ENCODE results near the gene COA1.
A peak's percentile ranks its signal among the peaks of the same experiment; 100 is the strongest.

The COA1 gene

DNA sequence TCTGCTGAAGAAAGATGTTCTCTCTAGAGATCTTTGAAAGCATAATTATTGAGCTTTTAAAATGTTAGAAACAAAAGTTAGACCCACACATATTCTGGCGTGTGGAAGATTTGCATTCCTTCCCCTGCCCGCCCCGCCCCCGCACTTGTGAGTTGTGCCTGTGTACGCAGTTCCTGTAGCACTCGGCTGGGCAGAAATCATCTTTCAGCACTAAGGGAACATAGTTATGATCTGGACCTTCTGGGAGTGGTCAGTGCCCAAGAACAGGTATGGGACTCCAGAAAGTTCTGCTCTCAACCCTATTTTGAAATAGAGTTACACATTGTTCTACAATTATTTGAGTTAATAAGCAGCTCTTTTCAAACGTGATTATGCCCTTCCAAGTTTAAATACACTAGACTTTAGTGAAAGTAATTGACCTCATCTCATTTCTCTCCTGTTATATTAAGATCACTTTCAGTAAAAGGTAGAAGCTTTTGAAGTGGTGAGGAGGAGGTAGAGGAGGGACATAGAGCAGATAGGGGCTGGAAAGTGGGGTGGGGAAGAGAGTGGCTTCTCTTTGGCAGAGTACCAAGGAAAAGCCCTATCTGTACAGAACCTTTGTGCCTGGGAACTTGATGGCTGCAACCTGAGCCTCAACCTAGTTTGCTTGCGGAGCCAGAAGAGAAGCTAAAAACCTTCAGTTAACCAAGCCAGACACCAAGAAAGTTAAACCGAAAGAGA lies 34.9 kb upstream of the COA1 start:
- H3K4me2 ChIP-seq (ENCODE audit: low read length) = peak overlapping the region; percentile 61
- H3K79me2 ChIP-seq (ENCODE audit: low read length) = no peaks in the 10 kb centered on the region
- H3K36me3 ChIP-seq (replicated peaks; ENCODE audit: low read depth, low read length) = no peaks in the 10 kb centered on the region
- no peaks in the 10 kb centered on the region for H3K27me3 ChIP-seq (ENCODE audit: low read depth, low read length)
- H4K20me1 ChIP-seq (ENCODE audit: insufficient read depth, low read length) = no peaks in the 10 kb centered on the region
- H3K9ac ChIP-seq (ENCODE audit: low read length) = peak overlapping the region; percentile 7; the same call in 1 of the 2 replicates
- peaks cover 26% of the 10 kb centered on the region for H3K4me1 ChIP-seq (ENCODE audit: low read length)
- peak overlapping the region; percentile 46 for H3K4me3 ChIP-seq (ENCODE audit: low read length)
- no peaks in the 10 kb centered on the region for H3K9me3 ChIP-seq (ENCODE audit: insufficient read depth, low read length)
- H2AFZ ChIP-seq (ENCODE audit: low read depth, low read length) = no peak overlapping the region
- no peak for TF ChIP-seq EZH2phosphoT487 (IDR thresholded peaks at IDR 0.05; ENCODE audit: low read depth)
- no peak for TF ChIP-seq CTCF (IDR thresholded peaks at IDR 0.05; ENCODE audit: low read depth, low read length)
- H3K27ac ChIP-seq (ENCODE audit: low read length) = no peak overlapping the region

DNA sequence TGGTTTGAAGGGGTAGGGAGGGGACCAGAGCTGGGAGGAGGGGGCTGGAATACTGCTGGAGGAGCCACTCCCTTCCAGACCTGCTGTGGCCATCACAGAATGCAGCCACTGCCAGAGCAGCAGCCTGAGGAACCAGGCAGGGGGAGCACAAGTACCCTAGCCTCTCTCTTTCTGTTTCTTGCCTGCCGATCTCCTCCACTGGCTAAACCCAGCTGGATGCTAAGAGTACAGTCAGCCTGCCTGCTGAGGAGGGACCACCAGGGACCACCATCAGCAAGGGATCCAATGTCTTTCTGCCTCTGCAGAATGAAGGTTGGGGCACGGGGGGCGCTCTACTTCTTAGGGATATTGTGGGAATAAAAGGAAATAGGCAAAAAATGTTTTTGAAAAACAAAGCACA lies 33.9 kb upstream of the COA1 start:
- no peaks in the 10 kb centered on the region for H4K20me1 ChIP-seq (ENCODE audit: insufficient read depth, low read length)
- no peaks in the 10 kb centered on the region for H3K9me3 ChIP-seq (ENCODE audit: insufficient read depth, low read length)
- no peak overlapping the region for H3K4me3 ChIP-seq (ENCODE audit: low read length)
- H3K4me2 ChIP-seq (ENCODE audit: low read length) = peak overlapping the region; percentile 61
- H3K36me3 ChIP-seq (replicated peaks; ENCODE audit: low read depth, low read length) = no peaks in the 10 kb centered on the region
- no peak for TF ChIP-seq EZH2phosphoT487 (IDR thresholded peaks at IDR 0.05; ENCODE audit: low read depth)
- TF ChIP-seq CTCF (IDR thresholded peaks at IDR 0.05; ENCODE audit: low read depth, low read length) = peak; percentile 33; the same call in 1 of the 2 replicates
- no peaks in the 10 kb centered on the region for H3K27me3 ChIP-seq (ENCODE audit: low read depth, low read length)
- H2AFZ ChIP-seq (ENCODE audit: low read depth, low read length) = no peak overlapping the region
- no peaks in the 10 kb centered on the region for H3K79me2 ChIP-seq (ENCODE audit: low read length)
- no peak overlapping the region for H3K27ac ChIP-seq (ENCODE audit: low read length)
- no peak overlapping the region for H3K9ac ChIP-seq (ENCODE audit: low read length)
- H3K4me1 ChIP-seq (ENCODE audit: low read length) = peaks cover 26% of the 10 kb centered on the region

GRCh38 chr7:43761938-43762692 lies 32.8 kb upstream of the COA1 start:
- Histone ChIP-seq H3K4me3 (ENCODE audit: low read length) (no peak overlapping the region), H3K27ac (ENCODE audit: low read length) (no peak overlapping the region), H2AFZ (ENCODE audit: low read depth, low read length) (no peak overlapping the region), H3K36me3 (replicated peaks; ENCODE audit: low read depth, low read length) (no peaks in the 10 kb centered on the region), H3K4me2 (ENCODE audit: low read length) (no peak overlapping the region), H3K27me3 (ENCODE audit: low read depth, low read length) (no peaks in the 10 kb centered on the region), H3K79me2 (ENCODE audit: low read length) (no peaks in the 10 kb centered on the region), H3K9me3 (ENCODE audit: insufficient read depth, low read length) (no peaks in the 10 kb centered on the region), H4K20me1 (ENCODE audit: insufficient read depth, low read length) (no peaks in the 10 kb centered on the region), H3K9ac (ENCODE audit: low read length) (no peak overlapping the region), H3K4me1 (ENCODE audit: low read length) (peaks cover 30% of the 10 kb centered on the region)
- TF ChIP-seq CTCF (IDR thresholded peaks at IDR 0.05; ENCODE audit: low read depth, low read length) = no peak
- TF ChIP-seq EZH2phosphoT487 (IDR thresholded peaks at IDR 0.05; ENCODE audit: low read depth) = no peak

DNA sequence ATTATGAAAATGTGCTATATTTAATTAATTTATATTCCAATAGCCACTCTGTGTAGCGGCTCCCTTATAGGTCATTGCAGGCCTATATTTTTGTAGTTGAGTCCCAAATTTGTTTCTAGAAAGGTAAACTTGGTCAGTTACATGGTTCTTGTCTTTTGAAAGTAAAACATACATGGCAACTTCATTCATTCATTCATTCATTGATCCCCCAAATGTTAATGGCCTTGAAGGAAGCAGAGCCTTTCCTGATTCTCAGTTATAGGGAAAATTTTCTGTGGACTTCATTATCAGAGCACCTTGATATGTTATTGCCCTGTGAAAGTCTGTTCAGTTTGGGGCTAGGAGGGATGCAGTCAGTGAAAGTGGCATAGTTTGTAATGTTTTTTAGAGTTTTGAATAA lies 32.1 kb upstream of the COA1 start:
- no peak for TF ChIP-seq CTCF (IDR thresholded peaks at IDR 0.05; ENCODE audit: low read depth, low read length)
- TF ChIP-seq EZH2phosphoT487 (IDR thresholded peaks at IDR 0.05; ENCODE audit: low read depth) = no peak
- Histone ChIP-seq H3K9me3 (ENCODE audit: insufficient read depth, low read length) (no peaks in the 10 kb centered on the region), H3K27me3 (ENCODE audit: low read depth, low read length) (no peaks in the 10 kb centered on the region), H3K4me3 (ENCODE audit: low read length) (no peak overlapping the region), H3K36me3 (replicated peaks; ENCODE audit: low read depth, low read length) (no peaks in the 10 kb centered on the region), H4K20me1 (ENCODE audit: insufficient read depth, low read length) (no peaks in the 10 kb centered on the region), H3K4me1 (ENCODE audit: low read length) (peaks cover 37% of the 10 kb centered on the region), H3K79me2 (ENCODE audit: low read length) (no peaks in the 10 kb centered on the region), H3K27ac (ENCODE audit: low read length) (no peak overlapping the region), H3K9ac (ENCODE audit: low read length) (no peak overlapping the region), H3K4me2 (ENCODE audit: low read length) (no peak overlapping the region), H2AFZ (ENCODE audit: low read depth, low read length) (no peak overlapping the region)
